NB4 (cell line): ENCODE data around the gene SIRT5.

Source experiments
- DNase-seq: peaks from one replicate; pipeline ENCODE4 v3.0.0; 2010; ENCODE audit warnings: low read depth
- H3K4me3 ChIP-seq: one replicate; pipeline ENCODE4 v1.5.1; 2011; ENCODE audit warnings: mild to moderate bottlenecking, low read depth, low read length, moderate library complexity
- CTCF ChIP-seq: IDR thresholded peaks from one replicate; pipeline ENCODE4 v1.5.1; 2012; ENCODE audit warnings: low read depth, low read length
- MYC ChIP-seq: IDR thresholded peaks from 2 replicates; pipeline ENCODE4 v1.6.1; 2011; ENCODE audit warnings: low read depth, low read length
- POLR2A ChIP-seq: IDR thresholded peaks from 2 replicates; pipeline ENCODE4 v1.6.1; 2011; ENCODE audit warnings: mild to moderate bottlenecking; ENCODE audit not compliant: insufficient read length; ENCODE audit errors: extremely low read depth
- TF ChIP-seq, protein P1 (sequence below): IDR thresholded peaks from 2 replicates; pipeline ENCODE4 v1.6.1; 2011; ENCODE audit warnings: low read depth, low read length

SIRT5 gene

GRCh38 chr6:13600036-13600435 is 25.6 kb downstream of the SIRT5 start:
- TF ChIP-seq POLR2A (no peak), CTCF (no peak), MYC (no peak)
- TF ChIP-seq, protein P1, sequence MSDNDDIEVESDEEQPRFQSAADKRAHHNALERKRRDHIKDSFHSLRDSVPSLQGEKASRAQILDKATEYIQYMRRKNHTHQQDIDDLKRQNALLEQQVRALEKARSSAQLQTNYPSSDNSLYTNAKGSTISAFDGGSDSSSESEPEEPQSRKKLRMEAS = no peak
- no peak for DNase-seq
- no peak overlapping the region for H3K4me3 ChIP-seq

DNA sequence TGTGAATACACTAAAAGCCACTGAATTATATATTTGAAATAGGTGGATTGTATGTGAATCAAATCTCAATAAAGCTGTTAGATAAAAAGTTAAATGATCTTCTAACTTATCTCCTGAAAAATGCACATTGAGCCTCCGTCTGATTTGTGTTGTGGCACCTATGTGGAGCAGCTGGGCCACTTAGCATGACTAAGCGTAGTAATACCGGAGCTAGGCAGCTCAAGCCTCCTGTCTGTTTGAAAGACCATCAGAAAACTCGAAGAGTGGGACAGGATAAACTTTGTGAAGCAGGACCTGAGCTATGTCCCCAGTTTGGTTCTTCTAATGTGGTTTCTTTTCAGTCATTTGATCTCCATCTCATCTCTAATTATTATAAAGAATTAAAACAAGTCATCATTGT is 29.7 kb downstream of the SIRT5 start:
- no peak overlapping the region for H3K4me3 ChIP-seq
- TF ChIP-seq CTCF = no peak
- no peak for TF ChIP-seq POLR2A
- no peak for DNase-seq

DNA sequence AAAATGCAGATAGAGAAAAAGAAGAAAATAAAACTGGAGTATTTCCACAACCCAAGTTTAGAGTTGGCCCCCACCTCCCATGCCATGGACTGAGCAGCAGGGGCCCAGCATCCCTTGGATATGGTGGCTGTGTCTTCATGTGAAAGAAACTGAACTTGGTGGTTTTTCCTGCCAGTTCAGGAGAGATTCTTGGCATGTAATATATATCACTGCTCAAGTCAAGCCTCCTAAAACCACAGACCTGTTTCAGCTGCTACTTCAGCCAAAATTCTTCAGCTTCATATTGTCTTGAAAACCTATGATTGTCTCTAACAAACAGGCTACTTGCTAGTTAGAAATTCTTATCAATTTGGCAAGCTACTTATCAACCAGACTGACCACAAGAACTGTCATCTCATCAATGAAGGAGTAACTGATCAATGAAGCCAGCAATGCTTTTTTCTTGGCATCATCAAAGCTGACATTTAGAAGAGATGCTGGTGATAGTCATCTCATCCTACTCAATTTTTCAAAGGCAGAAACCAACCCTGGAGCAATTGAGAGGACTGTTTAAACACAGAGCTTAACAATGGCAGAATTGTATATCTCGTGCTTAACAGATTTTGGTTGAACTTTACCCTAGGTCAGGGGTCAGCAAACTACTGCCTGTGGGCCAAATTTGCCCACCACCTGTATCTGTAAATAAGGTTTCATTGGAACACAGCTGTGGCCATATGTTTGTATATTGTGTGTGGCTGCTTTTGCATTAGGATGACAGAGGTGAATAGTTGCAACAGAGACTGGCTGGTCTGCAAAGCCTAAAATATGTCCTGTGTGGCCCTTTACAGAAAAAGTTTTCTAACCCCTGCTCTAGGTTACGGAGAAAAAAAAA is 30.4 kb downstream of the SIRT5 start:
- TF ChIP-seq CTCF (no peak), MYC (no peak)
- H3K4me3 ChIP-seq = no peak overlapping the region
- DNase-seq = no peak

- DNase-seq = no peak
- no peak for TF ChIP-seq MYC
- no peak overlapping the region for H3K4me3 ChIP-seq
These were observed 31.2 kb downstream of the SIRT5 start for GRCh38 chr6:13605634-13606033.

GRCh38 chr6:13611715-13612114 is 37.3 kb downstream of the SIRT5 start:
- no peak overlapping the region for H3K4me3 ChIP-seq
- no peak for DNase-seq
- TF ChIP-seq MYC = no peak
- TF ChIP-seq CTCF = no peak
- TF ChIP-seq POLR2A = no peak
- TF ChIP-seq, protein P1 = no peak

DNA sequence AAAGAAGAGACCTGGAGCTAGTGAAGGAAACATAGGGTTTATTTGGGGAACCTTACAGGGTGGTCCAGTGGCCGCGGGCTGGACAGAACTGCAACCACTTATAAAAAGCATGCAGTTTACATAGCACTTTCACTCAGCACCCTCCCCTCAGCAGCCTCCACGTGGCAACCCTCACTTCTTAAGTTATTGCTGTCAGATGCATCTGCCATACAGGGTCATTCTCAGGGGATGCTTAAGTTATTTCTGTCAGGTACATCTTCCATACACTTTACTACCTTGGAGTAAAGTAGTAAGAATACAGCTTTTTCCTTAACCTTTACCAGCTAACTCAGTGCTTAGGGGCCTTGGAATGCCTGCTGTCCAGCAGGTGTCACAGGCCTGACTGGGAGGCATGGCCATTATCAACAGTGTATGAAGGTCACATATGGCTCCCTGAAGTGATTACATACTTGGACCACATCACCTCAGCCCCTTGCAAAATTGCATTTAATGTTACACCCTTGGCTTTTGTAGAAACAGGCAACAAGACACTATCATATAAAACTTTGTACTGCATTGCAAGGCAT is 38.7 kb downstream of the SIRT5 start:
- no peak for DNase-seq
- TF ChIP-seq, protein P1 = no peak
- TF ChIP-seq MYC = no peak
- TF ChIP-seq POLR2A = no peak
- TF ChIP-seq CTCF = no peak
- H3K4me3 ChIP-seq = no peak overlapping the region
